Smooth muscle cell (in vitro differentiated cells): Measurements from ENCODE around the gene ECHDC3. TPM values are rescaled to one million over a fixed set of nuclear protein-coding genes. Genes with fewer than 3 reads are reported as not detected.
A peak's percentile ranks its signal among the peaks of the same experiment; 100 is the strongest.

Source experiments
- DNase-seq: peaks from one replicate; lab custom pipeline; 2025; ENCODE audit not compliant: unreplicated experiment; lab: John Stamatoyannopoulos, UW
- H2AFZ ChIP-seq: fragments of 200-600 bp; sonication (generic); 2 replicates; pipeline ENCODE4 v1.6.0; 2016; ENCODE audit warnings: antibody characterized with exemption, low read depth, mild to moderate bottlenecking
- H3F3A ChIP-seq: fragments of 200-600 bp; sonication (generic); 2 replicates; pipeline ENCODE4 v1.6.0; 2017; ENCODE audit warnings: antibody characterized with exemption, low read depth
- H3K27ac ChIP-seq: fragments of 200-600 bp; sonication (generic); 2 replicates; pipeline ENCODE4 v1.5.1; 2016; ENCODE audit warnings: low read depth, mild to moderate bottlenecking
- H3K27me3 ChIP-seq: fragments of 200-600 bp; sonication (generic); 2 replicates; pipeline ENCODE4 v1.6.1; 2016; ENCODE audit warnings: low read depth, mild to moderate bottlenecking
- H3K36me3 ChIP-seq: fragments of 200-600 bp; sonication (generic); 2 replicates; pipeline ENCODE4 v1.5.1; 2016; ENCODE audit warnings: low read depth
- H3K4me1 ChIP-seq: fragments of 200-600 bp; sonication (generic); 2 replicates; pipeline ENCODE4 v1.5.1; 2016; ENCODE audit warnings: low read depth
- H3K4me2 ChIP-seq: fragments of 200-600 bp; sonication (generic); 2 replicates; pipeline ENCODE4 v1.6.0; 2016; ENCODE audit warnings: mild to moderate bottlenecking
- H3K4me3 ChIP-seq: fragments of 200-600 bp; sonication (generic); 2 replicates; pipeline ENCODE4 v1.5.1; 2016; ENCODE audit warnings: mild to moderate bottlenecking
- H3K79me2 ChIP-seq: fragments of 200-600 bp; sonication (generic); 2 replicates; pipeline ENCODE4 v1.6.0; 2016; ENCODE audit warnings: low read depth, mild to moderate bottlenecking
- H3K9ac ChIP-seq: fragments of 200-600 bp; sonication (generic); 2 replicates; pipeline ENCODE4 v1.6.0; 2016; ENCODE audit warnings: low read depth
- H3K9me3 ChIP-seq: fragments of 200-600 bp; sonication (generic); replicated peaks from 2 replicates; pipeline ENCODE4 v1.5.1; 2016; ENCODE audit warnings: low read depth
- H4K20me1 ChIP-seq: fragments of 200-600 bp; sonication (generic); 2 replicates; pipeline ENCODE4 v1.6.0; 2016; ENCODE audit warnings: low read depth
- CTCF ChIP-seq: fragments of 200-600 bp; sonication (generic); IDR thresholded peaks from 2 replicates; pipeline ENCODE4 v1.5.1; 2017; ENCODE audit warnings: borderline replicate concordance, mild to moderate bottlenecking, antibody characterized with exemption; ENCODE audit not compliant: insufficient read depth, poor library complexity, severe bottlenecking
- WGBS: methylation state at CpG from one replicate; pipeline ENCODE4 v1.1.7; 2016; ENCODE audit warnings: low lambda C conversion rate; 5-methylcytosine and 5-hydroxymethylcytosine counted together
- polyA plus RNA-seq: library from polyadenylated mRNA; unstranded; fragments of >200 nt; fragmentation: Nextera tagmentation; extraction: Ambion mirVana; gene quantifications from 2 replicates; pipeline ENCODE4 v1.2.1, GENCODE V29; 2016
- total RNA-seq: library from RNA; depleted of rRNA; stranded (reverse); fragments of >200 nt; gene quantifications from 2 replicates; pipeline ENCODE4 v1.2.3, GENCODE V29; 2014

The ECHDC3 gene
- total and polyA plus RNA-seq, 2 experiments from 2014 or later, result 8.7 to 10.2 TPM

GRCh38 chr10:11782793-11783557 lies 40.8 kb downstream of the ECHDC3 start:
- H3K9ac ChIP-seq, result no peak overlapping the region
- no peak for DNase-seq
- H3K79me2 ChIP-seq, result no peaks in the 10 kb centered on the region
- WGBS, result 71% methylated on average over 18 of the region's 18 CpGs
- no peak overlapping the region for H3K4me2 ChIP-seq
- no peak overlapping the region for H3K27ac ChIP-seq
- H3K9me3 ChIP-seq, result no peaks in the 10 kb centered on the region
- no peak overlapping the region for H2AFZ ChIP-seq
- no peaks in the 10 kb centered on the region for H3K4me1 ChIP-seq
- H3K36me3 ChIP-seq, result no peaks in the 10 kb centered on the region
- no peak overlapping the region for H3K4me3 ChIP-seq
- H3F3A ChIP-seq, result no peaks in the 10 kb centered on the region
- H3K27me3 ChIP-seq, result peaks cover 4% of the 10 kb centered on the region
- H4K20me1 ChIP-seq, result no peaks in the 10 kb centered on the region
- TF ChIP-seq CTCF, result peak; percentile 70

- H3K27me3 ChIP-seq, result peaks cover 4% of the 10 kb centered on the region
- no peak for TF ChIP-seq CTCF
- no peak overlapping the region for H3K4me3 ChIP-seq
- no peaks in the 10 kb centered on the region for H4K20me1 ChIP-seq
- no peaks in the 10 kb centered on the region for H3K36me3 ChIP-seq
- 69% methylated on average over 7 of the region's 7 CpGs for WGBS
- H3F3A ChIP-seq, result no peaks in the 10 kb centered on the region
- no peak overlapping the region for H2AFZ ChIP-seq
- no peaks in the 10 kb centered on the region for H3K4me1 ChIP-seq
- no peak overlapping the region for H3K9ac ChIP-seq
- no peaks in the 10 kb centered on the region for H3K79me2 ChIP-seq
- no peak overlapping the region for H3K4me2 ChIP-seq
- no peaks in the 10 kb centered on the region for H3K9me3 ChIP-seq
- no peak overlapping the region for H3K27ac ChIP-seq
- no peak for DNase-seq
Observed at GRCh38 chr10:11783558-11783865, 41.3 kb downstream of the ECHDC3 start.

- Histone ChIP-seq H3K4me1 (no peaks in the 10 kb centered on the region), H3K27me3 (peaks cover 4% of the 10 kb centered on the region), H3K79me2 (no peaks in the 10 kb centered on the region), H3K9me3 (no peaks in the 10 kb centered on the region), H3K4me3 (no peak overlapping the region), H3K27ac (no peak overlapping the region), H2AFZ (no peak overlapping the region), H3K9ac (no peak overlapping the region), H3K4me2 (no peak overlapping the region), H3F3A (no peaks in the 10 kb centered on the region), H3K36me3 (no peaks in the 10 kb centered on the region), H4K20me1 (no peaks in the 10 kb centered on the region)
- 91% methylated on average over 9 of the region's 9 CpGs for WGBS
- DNase-seq, result no peak
- no peak for TF ChIP-seq CTCF
Observed at GRCh38 chr10:11787374-11787773, 45.2 kb downstream of the ECHDC3 start.

- H2AFZ ChIP-seq, result no peak overlapping the region
- no peaks in the 10 kb centered on the region for H4K20me1 ChIP-seq
- 87% methylated on average over 10 of the region's 10 CpGs for WGBS
- no peak for TF ChIP-seq CTCF
- no peak overlapping the region for H3K4me3 ChIP-seq
- H3K4me2 ChIP-seq, result no peak overlapping the region
- no peaks in the 10 kb centered on the region for H3K36me3 ChIP-seq
- peaks cover 4% of the 10 kb centered on the region for H3K27me3 ChIP-seq
- H3K9ac ChIP-seq, result no peak overlapping the region
- no peaks in the 10 kb centered on the region for H3K79me2 ChIP-seq
- no peak overlapping the region for H3K27ac ChIP-seq
- no peaks in the 10 kb centered on the region for H3K4me1 ChIP-seq
- no peaks in the 10 kb centered on the region for H3K9me3 ChIP-seq
- DNase-seq, result no peak
- no peaks in the 10 kb centered on the region for H3F3A ChIP-seq
Observed at GRCh38 chr10:11787846-11788245, 45.7 kb downstream of the ECHDC3 start.
